Transverse colon (tissue), 4 donors: Measurements from ENCODE around the gene OTUB1.

Experiments used
- CTCF ChIP-seq, 5 experiments: fragments of 200-600 bp in 3 of 5; fragments of 450-650 bp in 2 of 5; sonication (generic) in 3 of 5; IDR thresholded peaks; 1 replicate in 2 of 5; 2 replicates in 3 of 5; pipeline ENCODE4 v1.5.1; 2016 to 2017; ENCODE audit warnings: antibody characterized with exemption in 5 of 5, inconsistent platforms in 3 of 5, mild to moderate bottlenecking in 2 of 5, moderate library complexity in 1 of 5
- EP300 ChIP-seq: sonication (generic); formaldehyde crosslinking; IDR thresholded peaks from one replicate; pipeline ENCODE4 v1.6.1; 2017; ENCODE audit warnings: antibody characterized with exemption, low read depth
- POLR2A ChIP-seq: fragments of 450-650 bp; IDR thresholded peaks from one replicate; pipeline ENCODE4 v1.6.1; 2016; ENCODE audit warnings: antibody characterized with exemption, mild to moderate bottlenecking, moderate library complexity
- POLR2AphosphoS5 ChIP-seq, 3 donors: sonication (generic); formaldehyde crosslinking; IDR thresholded peaks; one replicate each; pipeline ENCODE4 v1.6.1; 2016; ENCODE audit warnings: antibody characterized with exemption in 3 of 3

GRCh38 chr11:63996512-63996911, 10.3 kb downstream of the OTUB1 start:
- TF ChIP-seq POLR2A (no peak), POLR2AphosphoS5 (IDR thresholded peaks at IDR 0.05) (no peak), CTCF (IDR thresholded peaks at IDR 0.05) (no peak), EP300 (no peak)
